HG03045 (cell line): ENCODE measurements around the gene BAIAP2L1.
"Not testable (repeated sequence)": the region's sequence is repeated elsewhere in the genome, so short reads cannot be mapped to it uniquely, and the experiment has no call there.

ENCODE experiments used
- ATAC-seq: cut with Tn5 transposase; IDR thresholded peaks from one replicate; pipeline ENCODE4 v1.9.1; 2021; ENCODE audit warnings: mild to moderate bottlenecking, moderate library complexity; ENCODE audit not compliant: unreplicated experiment

BAIAP2L1 gene

GRCh38 chr7:98399890-98400541, 874 bp downstream of the BAIAP2L1 start:
- no peak for ATAC-seq

DNA sequence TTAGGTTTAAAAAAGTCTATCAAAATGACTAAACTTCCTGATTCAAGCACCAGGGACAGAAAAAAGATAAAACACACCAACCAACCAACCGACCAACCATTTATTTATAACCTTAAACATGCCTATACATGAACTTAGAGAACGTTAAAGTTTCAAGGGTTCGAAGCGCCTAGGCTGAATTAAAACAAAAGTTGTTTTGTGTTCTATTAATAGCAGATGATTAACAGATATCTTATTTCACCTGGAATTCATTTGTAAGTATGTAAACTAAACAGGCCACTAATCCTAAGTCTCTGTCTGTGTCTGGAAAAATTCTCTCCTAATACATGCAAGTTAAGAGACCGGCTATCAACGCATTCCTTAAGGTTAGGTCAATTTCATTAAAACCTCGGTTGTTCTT, 1.4 kb downstream of the BAIAP2L1 start:
- ATAC-seq: no peak

DNA sequence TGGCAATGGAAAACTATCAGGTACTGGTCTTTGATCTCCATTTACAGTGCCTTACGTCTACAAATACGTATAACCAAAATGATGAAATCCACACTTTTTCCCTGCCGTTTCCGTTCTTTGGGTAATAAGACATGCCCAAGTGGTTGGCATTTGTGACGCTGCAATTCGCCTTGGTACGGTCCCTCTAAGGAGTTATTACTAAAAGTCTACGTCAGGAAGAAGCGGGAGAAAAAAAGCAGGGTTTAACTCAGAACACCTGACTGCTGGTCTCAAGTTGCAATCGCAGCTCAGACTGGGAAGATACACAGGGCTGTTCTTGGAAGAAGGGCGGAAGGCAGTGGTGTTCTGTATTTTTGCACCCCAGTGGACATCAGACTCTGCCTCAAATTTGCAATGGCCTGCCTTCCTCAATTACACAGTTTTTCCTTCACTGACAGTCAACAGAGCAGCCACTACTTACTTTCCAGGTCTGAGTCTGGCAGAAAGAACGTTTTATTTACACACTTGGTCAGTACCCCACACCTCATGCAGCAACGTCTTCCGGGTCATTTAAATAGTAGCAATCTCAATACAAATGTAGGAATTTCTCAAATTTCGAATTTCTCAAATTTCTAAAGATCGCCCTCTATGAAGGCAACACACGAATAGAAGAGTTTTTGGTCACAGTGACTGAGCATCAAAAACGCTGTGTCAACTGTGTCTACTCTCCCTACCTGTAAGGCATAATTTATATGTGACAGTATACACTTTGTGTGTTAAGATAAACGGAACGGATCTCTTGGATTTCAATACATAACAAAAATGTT, 2.1 kb downstream of the BAIAP2L1 start:
- no peak for ATAC-seq

GRCh38 chr7:98396768-98397167, 4.1 kb downstream of the BAIAP2L1 start:
- no peak for ATAC-seq

GRCh38 chr7:98395951-98396350, 4.9 kb downstream of the BAIAP2L1 start:
- ATAC-seq: no peak

- ATAC-seq: no peak
Measured at GRCh38 chr7:98395481-98395880, 5.4 kb downstream of the BAIAP2L1 start.

DNA sequence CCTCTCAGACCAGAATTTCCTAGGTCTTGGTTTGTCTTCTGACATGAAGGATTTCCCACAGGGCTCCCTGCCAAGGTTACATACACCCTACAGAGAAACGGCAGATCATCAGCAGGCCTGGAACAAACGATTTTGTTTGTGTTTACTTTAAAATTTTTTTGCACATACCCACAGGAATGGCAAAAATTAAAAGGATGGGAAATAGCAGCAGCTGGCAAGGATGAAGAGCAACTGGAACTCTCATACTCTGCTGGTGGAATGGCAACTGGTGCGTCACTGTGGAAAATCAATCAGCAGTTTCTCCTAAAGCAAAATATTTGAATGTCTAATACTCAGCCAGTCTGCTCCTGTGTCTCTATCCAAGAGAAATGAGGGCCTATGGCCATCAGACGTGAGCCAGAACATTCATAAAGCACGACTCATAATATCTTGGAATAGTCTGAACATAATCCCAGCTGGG, 6.5 kb downstream of the BAIAP2L1 start:
- no peak for ATAC-seq

GRCh38 chr7:98387544-98388226, 13.2 kb downstream of the BAIAP2L1 start:
- ATAC-seq: no peak

- no peak for ATAC-seq
Measured at GRCh38 chr7:98387131-98387530, 13.8 kb downstream of the BAIAP2L1 start.

DNA sequence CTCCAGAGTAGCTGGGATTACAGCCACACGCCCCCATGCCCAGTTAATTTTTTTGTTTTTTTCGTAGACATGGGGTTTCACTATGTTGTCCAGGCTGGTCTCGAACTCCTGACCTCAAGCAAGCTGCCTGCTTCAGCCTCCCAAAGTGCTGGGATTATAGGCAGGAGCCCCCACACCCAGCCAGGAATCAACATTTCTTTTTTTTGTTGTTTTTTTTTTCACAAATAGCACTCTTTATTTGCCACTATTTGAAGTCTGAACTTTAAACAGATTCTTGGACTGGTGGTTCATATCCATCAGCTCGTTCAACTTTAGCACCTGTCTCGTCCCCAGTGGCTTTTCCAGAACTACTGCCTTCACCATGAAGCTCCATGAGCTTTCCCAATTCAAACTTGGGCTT, 15.4 kb downstream of the BAIAP2L1 start:
- not testable (repeated sequence) for ATAC-seq

- ATAC-seq: no peak
Measured at GRCh38 chr7:98378210-98378819, 22.6 kb downstream of the BAIAP2L1 start.

GRCh38 chr7:98376711-98377110, 24.2 kb downstream of the BAIAP2L1 start:
- ATAC-seq: no peak

DNA sequence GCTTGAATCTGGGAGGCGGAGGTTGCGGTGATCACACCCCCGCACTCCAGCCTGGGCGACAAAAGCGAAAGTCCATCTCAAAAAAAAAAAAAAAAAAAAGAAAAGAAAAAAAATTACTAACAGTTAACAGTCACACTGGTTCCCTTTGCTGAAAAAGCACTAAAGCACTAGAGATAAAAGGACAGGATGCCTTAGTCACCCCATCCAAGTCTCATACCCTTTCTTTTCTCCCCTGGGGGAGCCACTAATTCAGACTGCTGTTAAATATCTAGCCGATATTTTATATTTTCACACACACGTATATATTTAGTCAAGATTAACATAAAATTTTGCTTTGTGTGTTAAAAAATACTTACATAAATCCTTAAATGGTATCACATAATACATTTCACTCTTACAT, 25.2 kb downstream of the BAIAP2L1 start:
- no peak for ATAC-seq

DNA sequence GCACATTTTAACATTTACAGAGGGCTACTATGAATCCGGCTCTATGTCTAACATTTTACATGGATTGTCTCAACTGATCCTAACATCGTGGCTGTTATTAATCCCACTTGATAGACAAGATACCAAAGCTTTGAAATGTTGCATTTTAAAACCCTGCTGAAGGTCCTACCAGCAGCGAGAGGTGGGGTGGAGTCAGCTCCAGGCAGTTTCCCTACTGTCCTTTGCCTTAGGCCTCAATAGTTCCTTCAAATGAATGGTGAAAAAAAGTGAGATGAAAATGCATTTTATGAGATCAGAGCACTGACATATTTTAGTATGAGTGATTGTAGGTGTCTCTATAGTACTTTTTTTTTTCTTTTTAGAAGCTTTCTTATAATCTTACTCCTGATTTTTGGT, 26.6 kb downstream of the BAIAP2L1 start:
- no peak for ATAC-seq

DNA sequence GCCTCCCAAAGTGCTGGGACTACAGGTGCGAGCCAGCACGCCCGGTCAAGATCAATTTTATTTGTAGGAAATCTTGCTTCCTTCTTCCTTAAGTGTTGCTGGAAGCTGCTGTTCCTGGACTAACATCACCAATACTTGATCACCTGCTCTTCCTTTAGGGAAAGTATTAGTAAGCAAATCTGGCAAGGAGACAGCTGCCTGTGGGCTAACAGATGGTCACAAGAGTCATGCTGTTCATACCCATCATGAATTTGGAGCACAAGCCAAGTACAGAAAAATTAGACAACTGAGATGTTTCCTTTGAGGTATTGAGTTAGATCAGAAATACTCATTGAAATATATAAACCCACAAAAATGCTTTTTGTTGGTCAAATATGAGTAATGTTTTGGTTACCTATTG, 27.9 kb downstream of the BAIAP2L1 start:
- ATAC-seq: no peak

- no peak for ATAC-seq
Measured at GRCh38 chr7:98369726-98370125, 31.2 kb downstream of the BAIAP2L1 start.

GRCh38 chr7:98368716-98369115, 32.2 kb downstream of the BAIAP2L1 start:
- ATAC-seq: no peak

DNA sequence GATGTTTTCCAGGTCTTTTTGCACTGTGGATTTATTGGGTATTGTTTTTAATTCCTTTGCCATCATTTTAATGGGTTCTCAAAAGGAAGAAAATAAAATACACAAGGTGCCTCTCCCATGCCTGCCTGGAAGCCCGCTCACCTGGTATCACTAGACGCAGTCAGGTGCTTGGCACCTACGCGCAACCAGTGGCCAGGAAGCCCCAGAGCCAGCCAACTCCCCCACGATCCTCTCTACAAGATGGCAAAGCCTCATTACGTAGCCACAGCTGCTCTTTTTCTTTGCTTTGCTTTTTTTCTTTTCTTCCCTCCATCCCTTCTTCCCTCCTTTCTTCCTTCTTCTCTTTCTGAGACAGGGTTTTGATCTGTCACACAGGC, 34.3 kb downstream of the BAIAP2L1 start:
- no peak for ATAC-seq

DNA sequence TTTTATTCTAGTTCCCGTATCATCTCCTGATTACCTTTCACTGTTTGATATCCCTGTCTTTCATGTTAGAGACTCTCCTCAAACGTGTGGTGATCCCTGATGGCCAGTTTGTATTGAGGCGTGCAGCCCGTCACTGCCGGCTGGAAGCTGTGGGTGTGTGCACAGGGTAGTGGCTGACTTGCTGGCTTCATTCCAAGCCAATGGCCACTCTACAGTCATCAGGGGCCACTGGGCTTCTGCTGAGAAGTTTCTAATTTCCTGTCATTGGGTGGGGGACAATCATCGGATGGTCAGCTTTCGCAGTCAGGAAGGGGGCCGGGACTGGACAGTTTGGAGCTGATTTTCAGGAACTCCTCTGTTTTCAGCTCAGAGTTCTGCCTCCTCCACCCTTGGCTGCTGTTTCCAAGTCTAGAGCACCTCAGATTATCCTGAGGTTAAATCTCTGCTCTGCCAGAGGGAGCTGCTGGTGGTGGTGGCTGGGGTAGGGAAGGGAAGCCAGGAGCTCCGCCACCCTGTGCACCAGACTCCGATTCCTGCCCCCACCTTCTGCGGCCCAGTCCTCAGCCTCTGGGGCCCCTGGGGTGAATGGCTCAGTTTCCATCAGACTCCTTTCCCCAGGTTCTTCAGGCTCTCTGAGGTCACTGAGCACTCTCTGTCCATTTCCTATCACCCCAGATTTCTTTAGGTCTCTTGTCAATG, 34.9 kb downstream of the BAIAP2L1 start:
- ATAC-seq: no peak

DNA sequence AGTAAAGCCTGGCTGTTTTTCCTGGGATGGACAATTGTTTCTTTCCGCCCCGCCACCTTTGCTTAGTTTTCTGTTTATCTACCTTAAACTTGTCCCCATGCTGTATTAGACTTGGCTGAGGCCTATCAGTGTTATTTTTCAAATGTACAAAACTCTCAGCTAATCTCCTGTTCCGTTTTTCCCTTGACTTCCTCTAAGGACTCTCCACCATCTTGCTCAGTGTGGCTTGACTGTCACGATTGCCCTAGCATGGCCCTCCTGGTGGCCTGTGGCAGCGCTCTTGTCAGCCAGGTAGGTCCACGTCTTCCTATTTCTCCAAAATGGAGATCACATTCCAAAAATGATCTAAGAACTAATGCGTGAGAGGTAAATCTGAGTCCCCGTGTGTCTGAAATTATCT, 36.7 kb downstream of the BAIAP2L1 start:
- no peak for ATAC-seq

- ATAC-seq: no peak
Measured at GRCh38 chr7:98362517-98362916, 38.4 kb downstream of the BAIAP2L1 start.
